Naive thymus-derived CD8-positive, alpha-beta T cell (primary cell): ENCODE data around the gene KIF27. TPM values are rescaled to one million over a fixed set of nuclear protein-coding genes. Genes with fewer than 3 reads are reported as not detected.
"Not testable (repeated sequence)": the region's sequence is repeated elsewhere in the genome, so short reads cannot be mapped to it uniquely, and the experiment has no call there.

ENCODE experiments used
- ATAC-seq, 2 donors: fragments of 150-1000 bp; cut with Tn5 transposase in 1 of 2; sonication (Bioruptor Pico), chemical (Tn5 transposase) in 1 of 2; 1 replicate in 1 of 2; 2 replicates in 1 of 2; pipeline ENCODE4 v1.10.0; 2021; ENCODE audit warnings: mild to moderate bottlenecking in 2 of 2, moderate library complexity in 2 of 2
- POLR2A ChIA-PET: fragments of 350-600 bp; sonication (Branson Sonifier 250); formaldehyde crosslinking; loops from one replicate; lab custom pipeline; 2021; ENCODE audit warnings: antibody characterized with exemption; lab: Charles Lee
- DNase-seq, 10 donors: peaks; one replicate each; pipeline versions ENCODE4 v3.0.0 to v3.0.0-alpha.2; 2020 to 2022
- H3K27ac Mint-ChIP-seq, 10 donors: one replicate each; pipeline ENCODE4 v1.8.0; 2020 to 2022; ENCODE audit warnings: mild to moderate bottlenecking in 10 of 10, mixed read lengths in 10 of 10, moderate library complexity in 4 of 10, inconsistent platforms in 1 of 10
- H3K27me3 Mint-ChIP-seq, 5 donors: one replicate each; pipeline ENCODE4 v1.8.0; 2021 to 2022; ENCODE audit warnings: mixed read lengths in 5 of 5
- H3K36me3 Mint-ChIP-seq, 3 donors: one replicate each; pipeline ENCODE4 v1.8.0; 2020 to 2022; ENCODE audit warnings: mixed read lengths in 3 of 3, mild to moderate bottlenecking in 2 of 3, inconsistent platforms in 1 of 3
- H3K4me1 Mint-ChIP-seq, 4 donors: one replicate each; pipeline ENCODE4 v1.8.0; 2021 to 2022; ENCODE audit warnings: mixed read lengths in 4 of 4
- H3K4me3 Mint-ChIP-seq, 10 donors: one replicate each; pipeline ENCODE4 v1.8.0; 2020 to 2022; ENCODE audit warnings: mild to moderate bottlenecking in 10 of 10, mixed read lengths in 10 of 10, moderate library complexity in 6 of 10, inconsistent platforms in 1 of 10
- H3K9me3 Mint-ChIP-seq, 9 donors: one replicate each; pipeline ENCODE4 v1.8.0; 2020 to 2022; ENCODE audit warnings: mixed read lengths in 9 of 9, mild to moderate bottlenecking in 3 of 9, inconsistent platforms in 1 of 9, moderate library complexity in 1 of 9
- polyA plus RNA-seq, 3 donors: library from polyadenylated mRNA; unstranded; fragments of 300-500 nt; fragmentation: Illumina TruSeq; gene quantifications; one replicate each; pipeline ENCODE4 v1.2.3, GENCODE V29; 2021
- total RNA-seq, 8 experiments: library from RNA in 2 of 8; stranded (reverse) in 2 of 8; gene quantifications; one replicate each; pipeline ENCODE4 v1.2.3 and lab custom pipeline; 2021 to 2026

KIF27 gene
- total and polyA plus RNA-seq, 5 experiments from 2014 or later: 1.1 to 8.4 (median 2.1) TPM

GRCh38 chr9:83932011-83932410 lies 10.8 kb upstream of the KIF27 start:
- Mint-ChIP-seq H3K4me3 (no peak overlapping the region), H3K36me3 (no peaks in the 10 kb centered on the region), H3K9me3 (no peaks in the 10 kb centered on the region), H3K27ac (peak overlapping the region in 1 of 10 donors; percentile 83), H3K4me1 (peaks cover 2 to 9% (median 7%) of the 10 kb centered on the region in 4 donors), H3K27me3 (no peaks in the 10 kb centered on the region)
- DNase-seq (no peak), ATAC-seq (no peak)
- POLR2A ChIA-PET: no interaction called here

GRCh38 chr9:83930881-83931280 lies 9.6 kb upstream of the KIF27 start:
- no peak overlapping the region for H3K27ac Mint-ChIP-seq
- H3K27me3 Mint-ChIP-seq: no peaks in the 10 kb centered on the region
- no peaks in the 10 kb centered on the region for H3K36me3 Mint-ChIP-seq
- no peak for ATAC-seq
- DNase-seq: no peak
- peaks cover 2 to 9% (median 7%) of the 10 kb centered on the region in 4 donors for H3K4me1 Mint-ChIP-seq
- POLR2A ChIA-PET: no interaction called here
- H3K4me3 Mint-ChIP-seq: no peak overlapping the region
- no peaks in the 10 kb centered on the region for H3K9me3 Mint-ChIP-seq

- POLR2A ChIA-PET: no interaction called here
- ATAC-seq (no peak), DNase-seq (no peak)
- H3K36me3 Mint-ChIP-seq: no peaks in the 10 kb centered on the region
- no peaks in the 10 kb centered on the region for H3K9me3 Mint-ChIP-seq
- H3K4me1 Mint-ChIP-seq: peaks cover 2 to 9% (median 7%) of the 10 kb centered on the region in 4 donors
- H3K27ac Mint-ChIP-seq: peak overlapping the region in 1 of 10 donors; percentile 25
- no peaks in the 10 kb centered on the region for H3K27me3 Mint-ChIP-seq
- no peak overlapping the region for H3K4me3 Mint-ChIP-seq
Observed at GRCh38 chr9:83927591-83927990, 6.4 kb upstream of the KIF27 start.

GRCh38 chr9:83920469-83920926 lies 734 bp downstream of the KIF27 start:
- Mint-ChIP-seq H3K9me3 (no peaks in the 10 kb centered on the region), H3K36me3 (peaks cover 0 to 15% (median 0%) of the 10 kb centered on the region in 3 donors), H3K4me1 (peaks cover 5 to 17% (median 14%) of the 10 kb centered on the region in 4 donors), H3K4me3 (peak overlapping the region; percentile 82 to 95 (median 89)), H3K27ac (peak overlapping the region; percentile 73 to 99 (median 96)), H3K27me3 (no peaks in the 10 kb centered on the region)
- POLR2A ChIA-PET: interaction anchor here (0.6 to 5.1 kb wide), 7 partner anchors 59 to 300 kb away, joined by 3 to 73 read pairs (median 7); partner anchors contain the start of genes GKAP1, HNRNPK, IDNK and RMI1
- ATAC-seq (peak; percentile 54 to 58), DNase-seq (peak in 2 of 10 donors; percentile 70 to 79)

- no peak for DNase-seq
- POLR2A ChIA-PET: interaction anchor here (1.9 kb wide), 1 partner anchor 211 kb away, joined by 5 read pairs; the partner anchor contains the start of gene UBQLN1
- H3K36me3 Mint-ChIP-seq: peaks cover 0 to 25% (median 0%) of the 10 kb centered on the region in 3 donors
- no peaks in the 10 kb centered on the region for H3K9me3 Mint-ChIP-seq
- no peaks in the 10 kb centered on the region for H3K27me3 Mint-ChIP-seq
- H3K27ac Mint-ChIP-seq: peak overlapping the region in 4 of 10 donors; percentile 1 to 90 (median 58)
- ATAC-seq: no peak
- peaks cover 5 to 17% (median 14%) of the 10 kb centered on the region in 4 donors for H3K4me1 Mint-ChIP-seq
- peak overlapping the region in 3 of 10 donors; percentile 8 to 22 (median 8) for H3K4me3 Mint-ChIP-seq
Observed at GRCh38 chr9:83919111-83919510, 2.1 kb downstream of the KIF27 start.

- ATAC-seq (peak; percentile 75 to 83), DNase-seq (peak in 6 of 10 donors; percentile 11 to 60 (median 38))
- H3K27me3 Mint-ChIP-seq, H3K4me1 Mint-ChIP-seq, POLR2A ChIA-PET, H3K27ac Mint-ChIP-seq, H3K4me3 Mint-ChIP-seq, H3K9me3 Mint-ChIP-seq: not testable (repeated sequence)
- peaks cover 0 to 32% (median 0%) of the 10 kb centered on the region in 3 donors for H3K36me3 Mint-ChIP-seq
Observed at GRCh38 chr9:83912194-83912593, 9.0 kb downstream of the KIF27 start.

- H3K27me3 Mint-ChIP-seq: no peaks in the 10 kb centered on the region
- H3K27ac Mint-ChIP-seq: no peak overlapping the region
- no peaks in the 10 kb centered on the region for H3K9me3 Mint-ChIP-seq
- POLR2A ChIA-PET: no interaction called here
- no peak overlapping the region for H3K4me3 Mint-ChIP-seq
- DNase-seq (no peak), ATAC-seq (no peak)
- peaks cover 0 to 4% (median 0%) of the 10 kb centered on the region in 4 donors for H3K4me1 Mint-ChIP-seq
- peaks cover 0 to 25% (median 0%) of the 10 kb centered on the region in 3 donors for H3K36me3 Mint-ChIP-seq
Observed at GRCh38 chr9:83906144-83906543, 15.1 kb downstream of the KIF27 start.

- DNase-seq, ATAC-seq, H3K4me3 Mint-ChIP-seq, H3K4me1 Mint-ChIP-seq, POLR2A ChIA-PET, H3K27me3 Mint-ChIP-seq, H3K27ac Mint-ChIP-seq, H3K9me3 Mint-ChIP-seq: not testable (repeated sequence)
- peaks cover 0 to 22% (median 0%) of the 10 kb centered on the region in 3 donors for H3K36me3 Mint-ChIP-seq
Observed at GRCh38 chr9:83900615-83901014, 20.6 kb downstream of the KIF27 start.

GRCh38 chr9:83894301-83894700 lies 26.9 kb downstream of the KIF27 start:
- H3K27ac Mint-ChIP-seq: peak overlapping the region in 1 of 10 donors; percentile 29
- ATAC-seq: not testable (repeated sequence)

GRCh38 chr9:83886498-83886897 lies 34.7 kb downstream of the KIF27 start:
- ATAC-seq, POLR2A ChIA-PET, H3K4me3 Mint-ChIP-seq, H3K4me1 Mint-ChIP-seq, H3K27ac Mint-ChIP-seq, H3K27me3 Mint-ChIP-seq, H3K9me3 Mint-ChIP-seq, DNase-seq: not testable (repeated sequence)
- H3K36me3 Mint-ChIP-seq: peaks cover 0 to 56% (median 0%) of the 10 kb centered on the region in 3 donors

More at GRCh38 chr9:83894301-83894700, 26.9 kb downstream of the KIF27 start:
- H3K36me3 Mint-ChIP-seq: peaks cover 0 to 47% (median 0%) of the 10 kb centered on the region in 3 donors
- H3K4me3 Mint-ChIP-seq, POLR2A ChIA-PET, H3K4me1 Mint-ChIP-seq, H3K9me3 Mint-ChIP-seq, H3K27me3 Mint-ChIP-seq, DNase-seq: not testable (repeated sequence)

GRCh38 chr9:83885559-83886240 lies 35.5 kb downstream of the KIF27 start:
- POLR2A ChIA-PET, H3K4me3 Mint-ChIP-seq, H3K4me1 Mint-ChIP-seq, ATAC-seq, DNase-seq, H3K27ac Mint-ChIP-seq, H3K9me3 Mint-ChIP-seq, H3K27me3 Mint-ChIP-seq: not testable (repeated sequence)
- H3K36me3 Mint-ChIP-seq: peaks cover 0 to 50% (median 0%) of the 10 kb centered on the region in 3 donors

- POLR2A ChIA-PET: not testable (repeated sequence)
Observed at GRCh38 chr9:83881687-83882408, 39.4 kb downstream of the KIF27 start.

GRCh38 chr9:83875559-83875958 lies 45.7 kb downstream of the KIF27 start:
- H3K9me3 Mint-ChIP-seq, H3K27ac Mint-ChIP-seq, H3K27me3 Mint-ChIP-seq, POLR2A ChIA-PET, H3K4me1 Mint-ChIP-seq, DNase-seq, ATAC-seq, H3K4me3 Mint-ChIP-seq: not testable (repeated sequence)
- peaks cover 4 to 36% (median 17%) of the 10 kb centered on the region in 3 donors for H3K36me3 Mint-ChIP-seq

More at GRCh38 chr9:83881687-83882408, 39.4 kb downstream of the KIF27 start:
- H3K9me3 Mint-ChIP-seq, H3K27ac Mint-ChIP-seq, H3K27me3 Mint-ChIP-seq, DNase-seq, H3K4me3 Mint-ChIP-seq, H3K4me1 Mint-ChIP-seq, ATAC-seq: not testable (repeated sequence)
- peaks cover 0 to 39% (median 8%) of the 10 kb centered on the region in 3 donors for H3K36me3 Mint-ChIP-seq
